A204.1 (cell line): Measurements from ENCODE around the gene DNASE1.
A peak's percentile ranks its signal among the peaks of the same experiment; 100 is the strongest.
"Not testable (repeated sequence)": the region's sequence is repeated elsewhere in the genome, so short reads cannot be mapped to it uniquely, and the experiment has no call there.

Experiments
- FAIRE-seq: peaks from 2 replicates; lab custom pipeline; 2012; peaks lifted over from hg19 to GRCh38; lab: Jason Lieb, UNC

The DNASE1 gene

GRCh38 chr16:3654249-3654991 lies at the start of gene DNASE1:
Gene DNASE1, plus strand, starts transcription at chr16:3654691. Its CDS starts 683 bp downstream, at chr16:3655374.
- no peak for FAIRE-seq

DNA sequence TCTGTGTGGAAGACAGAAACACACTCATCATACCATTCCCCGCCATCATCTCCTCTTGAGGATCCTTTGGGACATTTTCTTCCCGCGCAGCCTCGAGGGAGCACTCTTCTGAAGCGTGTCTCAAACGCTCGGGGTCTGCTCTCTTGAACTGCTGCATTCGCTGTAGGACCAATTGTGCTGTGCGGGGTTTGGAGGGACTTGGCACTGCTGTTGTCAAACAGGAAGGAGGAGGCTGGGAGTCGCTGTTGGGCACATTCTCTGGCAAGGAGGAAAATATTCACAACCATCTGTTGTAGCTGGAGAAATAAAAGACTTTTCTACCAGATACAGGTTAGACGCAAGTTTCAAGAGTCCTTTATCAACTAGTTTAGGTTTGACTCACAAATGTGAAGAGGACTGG lies 48.0 kb upstream of the DNASE1 start:
- no peak for FAIRE-seq

- no peak for FAIRE-seq
Observed at GRCh38 chr16:3607161-3607560, 47.3 kb upstream of the DNASE1 start.

DNA sequence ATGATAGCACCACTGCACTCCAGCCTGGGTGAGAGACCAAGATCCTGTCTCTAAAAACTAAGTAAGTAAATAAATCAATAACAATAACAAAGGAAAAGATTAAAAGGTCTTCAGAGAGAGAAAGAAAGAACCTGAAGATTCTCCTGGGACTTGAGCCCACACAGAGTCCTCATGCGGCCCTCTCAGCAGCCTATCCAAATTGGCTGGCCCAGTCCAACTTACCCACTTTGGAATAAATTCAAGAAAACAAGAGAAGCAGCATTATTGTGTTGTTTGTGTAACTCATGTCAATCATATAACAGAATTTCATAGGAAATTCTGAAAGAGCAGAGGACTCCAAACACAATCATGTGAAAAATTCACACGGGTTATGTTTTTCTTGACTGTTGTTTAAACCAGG lies 46.9 kb upstream of the DNASE1 start:
- FAIRE-seq, result no peak

GRCh38 chr16:3608069-3608468 lies 46.4 kb upstream of the DNASE1 start:
- FAIRE-seq, result no peak

GRCh38 chr16:3608976-3609375 lies 45.5 kb upstream of the DNASE1 start:
- FAIRE-seq, result not testable (repeated sequence)

DNA sequence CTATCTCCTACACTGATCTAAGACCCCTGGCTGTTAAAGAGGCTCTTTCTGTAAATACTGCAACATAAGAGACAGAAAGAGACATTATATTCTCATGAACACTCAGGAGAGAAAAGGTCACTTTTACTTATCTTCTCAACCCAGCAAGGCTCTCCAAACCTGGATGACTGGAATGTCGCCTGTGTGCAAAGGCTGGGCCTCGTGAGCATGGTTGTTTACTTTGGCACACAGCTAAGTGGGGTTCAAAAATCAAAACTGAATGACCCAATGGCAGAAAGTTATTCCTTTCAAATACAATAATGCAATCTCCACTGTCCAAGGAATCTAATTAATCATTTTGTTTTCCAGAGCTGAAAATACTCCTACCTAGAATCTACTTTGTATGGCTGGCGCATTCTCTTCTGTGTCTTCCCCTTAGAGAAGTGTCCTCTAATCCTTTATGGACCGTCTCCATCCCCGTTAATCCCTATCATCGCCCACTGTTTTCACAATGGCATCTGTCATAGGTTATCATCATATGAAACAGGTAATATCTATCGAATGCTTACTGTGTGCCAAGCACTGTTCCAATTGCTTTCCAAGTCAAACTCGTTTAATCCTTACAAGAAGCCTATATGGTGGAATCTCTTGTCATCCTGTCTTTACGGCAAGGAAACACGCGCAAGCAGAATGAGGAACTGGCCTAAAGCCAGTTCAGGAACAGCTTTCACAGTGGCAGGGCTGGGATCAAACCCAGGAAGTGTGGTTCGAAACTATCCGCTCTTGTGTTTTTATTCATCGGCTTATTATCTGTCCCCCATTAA lies 44.4 kb upstream of the DNASE1 start:
- FAIRE-seq, result no peak

GRCh38 chr16:3610698-3611145 lies 43.8 kb upstream of the DNASE1 start:
- no peak for FAIRE-seq

DNA sequence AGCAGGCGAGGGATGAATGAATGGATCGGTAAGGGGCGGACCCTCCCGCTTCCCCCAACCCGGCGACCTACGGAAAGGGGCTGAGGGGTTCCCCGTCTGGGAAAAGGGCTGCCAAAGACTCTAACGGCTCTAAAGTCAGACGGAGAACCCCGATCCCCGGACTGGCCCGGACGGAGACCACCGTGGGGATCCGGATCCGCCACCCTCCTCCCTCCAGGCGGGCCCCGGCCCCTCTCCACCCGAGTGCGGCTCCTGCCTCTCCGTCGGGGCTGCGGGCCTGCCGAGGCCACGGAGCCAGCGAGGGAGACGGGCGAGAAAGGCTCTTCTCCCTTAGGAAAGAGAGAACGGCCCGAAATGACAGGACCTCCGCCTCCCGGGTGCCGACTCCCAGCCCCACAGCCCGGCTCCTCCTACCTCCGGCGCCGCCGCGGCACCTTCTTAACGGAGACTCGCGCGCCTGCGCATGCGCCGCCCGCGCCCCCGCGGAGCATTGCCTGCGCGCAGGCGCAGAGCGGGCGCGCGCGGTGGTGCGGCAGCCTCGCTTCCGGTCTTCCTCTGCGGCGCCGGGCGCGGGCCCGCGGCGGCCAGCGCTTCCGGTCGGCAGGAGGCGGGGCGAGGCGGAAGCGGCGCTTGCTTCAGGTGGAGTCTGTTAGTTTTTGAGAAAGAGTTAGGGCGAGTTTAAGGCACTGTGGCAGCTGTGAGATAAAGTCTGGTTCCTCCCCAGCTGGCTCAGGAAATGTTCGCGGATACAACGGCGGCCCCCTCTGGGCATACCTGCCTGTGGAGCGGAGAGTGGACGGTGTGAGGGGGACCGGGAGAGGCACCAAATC lies 43.1 kb upstream of the DNASE1 start, which contains the start of gene SLX4:
Gene SLX4, minus strand, starts transcription at position 461 of the 830 bp plus-strand sequence. CDS start 2,642 bp downstream, outside the sequence.
- FAIRE-seq, result no peak

DNA sequence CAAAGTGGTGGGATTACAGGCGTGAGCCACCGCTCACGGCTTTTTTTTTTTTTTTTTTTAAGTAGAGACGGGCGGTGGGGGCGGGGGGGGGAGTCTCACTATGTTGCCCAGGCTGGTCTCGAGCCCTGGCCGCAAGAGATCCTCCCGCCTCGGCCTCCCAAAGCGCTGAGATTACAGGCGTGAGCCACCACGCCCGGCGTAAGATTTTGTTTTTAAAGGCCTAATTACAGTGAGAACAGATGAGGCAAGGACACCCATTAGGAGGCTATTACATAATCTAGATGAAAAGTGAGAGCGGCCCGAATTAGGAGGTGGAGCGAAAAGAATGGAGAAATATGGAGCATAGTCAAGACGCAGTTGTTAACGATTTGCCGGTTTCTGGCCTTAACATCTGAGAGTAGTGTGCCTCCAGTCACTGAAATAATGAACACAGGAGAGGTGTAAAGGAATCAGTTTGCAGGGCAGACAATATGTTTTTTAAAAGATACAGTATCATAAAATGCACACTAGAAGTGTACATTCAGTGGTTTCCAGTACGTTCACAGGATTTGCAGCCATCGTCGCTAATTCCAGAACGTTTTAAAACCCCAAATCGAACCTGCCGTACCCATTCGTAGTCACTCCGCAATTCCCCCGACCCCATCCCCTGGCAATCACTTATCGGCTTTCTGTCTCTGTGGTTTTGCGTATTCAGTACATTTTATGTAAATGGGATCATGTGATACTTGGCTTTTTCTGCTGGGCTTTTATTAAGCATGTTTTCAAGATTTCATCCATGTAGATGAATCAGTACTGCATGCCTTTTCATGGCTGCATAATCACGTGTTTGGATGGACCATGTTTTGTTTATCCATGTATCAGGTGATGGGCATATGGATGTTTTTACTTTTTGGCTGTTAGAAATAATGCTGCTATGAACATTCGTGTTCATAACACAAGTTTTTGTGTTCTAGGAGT lies 41.7 kb upstream of the DNASE1 start:
- no peak for FAIRE-seq

DNA sequence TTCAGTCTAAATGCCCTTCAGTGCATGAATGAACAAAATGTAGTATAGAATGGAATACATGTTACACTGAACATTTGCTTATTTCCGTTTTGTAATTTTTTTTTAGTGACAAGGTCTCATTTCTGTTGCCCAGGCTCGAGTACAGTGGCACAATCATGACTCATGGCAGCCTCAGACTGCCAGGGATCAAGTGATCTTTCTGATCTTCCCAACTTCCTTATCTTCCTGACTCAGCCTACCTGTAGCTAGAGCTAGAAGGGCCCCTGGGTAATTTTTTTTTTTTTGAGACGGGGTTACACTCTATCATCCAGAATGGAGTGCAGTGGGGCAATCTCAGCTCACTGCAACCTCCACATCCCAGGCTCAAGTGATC lies 35.7 kb upstream of the DNASE1 start:
- FAIRE-seq, result no peak

GRCh38 chr16:3623642-3624041 lies 30.8 kb upstream of the DNASE1 start:
- no peak for FAIRE-seq

GRCh38 chr16:3625331-3625730 lies 29.2 kb upstream of the DNASE1 start:
- FAIRE-seq, result no peak

DNA sequence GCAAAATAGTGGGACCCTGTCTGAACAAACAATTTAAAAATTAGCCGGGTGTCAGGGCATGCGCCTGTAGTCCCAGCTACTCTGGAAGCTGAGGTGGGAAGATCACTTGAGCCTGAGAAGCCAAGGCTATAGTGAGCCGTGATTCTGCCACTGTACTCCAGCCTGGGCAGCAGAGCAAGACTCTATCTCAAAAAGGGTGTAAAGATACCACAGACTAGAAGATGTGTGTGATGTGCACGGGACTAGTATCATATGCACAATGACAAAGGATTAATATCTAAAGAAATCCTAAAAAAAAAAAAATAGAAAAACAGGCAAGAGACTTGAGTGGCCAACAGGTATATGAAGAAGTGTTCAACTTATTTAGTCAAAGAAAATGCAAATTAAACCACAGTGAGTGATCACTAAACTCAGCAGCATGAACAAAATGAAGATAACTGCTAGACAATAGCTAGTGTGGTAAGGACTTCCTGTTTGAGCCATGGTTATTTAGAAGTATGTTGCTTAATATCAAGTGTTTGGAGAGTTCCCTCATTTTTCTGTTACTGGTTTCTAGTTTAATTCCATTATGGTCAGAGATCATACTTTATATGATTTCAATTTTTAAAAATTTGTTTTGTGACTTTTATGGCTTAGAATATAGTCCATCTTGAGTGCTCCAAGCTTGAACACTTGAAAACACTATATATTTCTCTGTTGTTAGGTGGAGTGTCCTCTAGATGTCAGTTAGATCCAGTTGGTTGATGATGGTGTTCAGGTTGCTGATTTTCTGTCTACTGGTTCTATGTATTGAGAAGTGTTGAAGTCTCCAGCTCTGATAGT lies 28.4 kb upstream of the DNASE1 start:
- peak; percentile 65 for FAIRE-seq

DNA sequence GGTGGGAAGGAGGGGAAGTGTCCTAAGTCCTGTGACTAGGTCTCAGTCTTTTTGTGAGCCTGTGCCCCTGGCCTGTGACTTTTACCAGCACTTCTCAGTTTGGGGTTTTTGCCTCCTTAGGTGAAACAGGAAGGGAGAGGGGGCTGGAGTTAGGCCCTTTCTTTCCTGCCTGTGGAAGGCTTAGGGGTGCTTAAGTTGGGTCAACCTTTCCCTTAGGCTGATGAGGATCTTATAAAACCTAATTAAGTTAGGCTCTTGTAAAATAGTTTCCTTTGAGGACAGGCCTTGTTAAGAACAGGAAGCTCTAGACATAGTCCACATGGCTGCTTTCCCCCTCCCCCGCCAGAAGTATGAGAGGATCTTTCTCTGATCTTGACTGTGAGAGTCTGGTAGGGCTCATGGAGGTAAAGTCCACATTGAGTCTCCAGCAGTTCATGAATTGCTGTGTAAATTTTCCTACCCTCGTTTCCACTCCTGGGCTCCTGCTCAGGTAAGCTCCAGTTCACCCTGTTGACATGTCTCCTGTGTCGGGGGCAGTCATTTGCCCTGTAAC lies 17.0 kb upstream of the DNASE1 start:
- FAIRE-seq, result no peak

GRCh38 chr16:3638916-3639644 lies 15.4 kb upstream of the DNASE1 start:
- no peak for FAIRE-seq

DNA sequence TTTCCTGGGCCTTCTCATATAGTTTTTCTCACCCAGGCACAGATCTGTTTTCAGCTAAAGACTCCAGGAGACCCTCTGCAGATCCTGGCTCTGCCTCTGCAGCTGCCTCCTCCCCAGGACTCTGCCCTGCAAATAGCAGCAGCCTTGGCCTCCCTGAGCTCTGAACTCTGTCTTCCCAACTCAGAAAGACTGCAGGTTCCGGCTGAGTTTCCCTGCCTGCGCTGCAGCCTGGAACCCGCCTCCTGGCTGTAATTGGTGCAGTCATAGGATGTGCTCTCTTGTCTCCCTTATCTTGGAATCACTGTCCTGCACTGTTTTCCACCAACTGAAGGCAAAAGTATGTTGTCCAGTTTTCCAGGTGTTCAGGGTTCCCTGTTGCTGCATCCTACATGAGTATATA lies 14.3 kb upstream of the DNASE1 start:
- FAIRE-seq, result no peak

GRCh38 chr16:3640632-3641501 lies 13.6 kb upstream of the DNASE1 start:
- FAIRE-seq, result no peak
